Activated naive CD8-positive, alpha-beta T cell treated with anti-CD3 and anti-CD28 coated beads, Interleukin-2, amount 50 U/mL, for 16 hours (primary cell): ENCODE measurements around the gene BANF2.

Experiments
- DNase-seq: peaks from one replicate; pipeline ENCODE4 v3.0.0-alpha.2; 2020; ENCODE audit warnings: low read depth, low spot score

The BANF2 gene

GRCh38 chr20:17735959-17736621 lies 36.3 kb downstream of the BANF2 start:
- no peak for DNase-seq

DNA sequence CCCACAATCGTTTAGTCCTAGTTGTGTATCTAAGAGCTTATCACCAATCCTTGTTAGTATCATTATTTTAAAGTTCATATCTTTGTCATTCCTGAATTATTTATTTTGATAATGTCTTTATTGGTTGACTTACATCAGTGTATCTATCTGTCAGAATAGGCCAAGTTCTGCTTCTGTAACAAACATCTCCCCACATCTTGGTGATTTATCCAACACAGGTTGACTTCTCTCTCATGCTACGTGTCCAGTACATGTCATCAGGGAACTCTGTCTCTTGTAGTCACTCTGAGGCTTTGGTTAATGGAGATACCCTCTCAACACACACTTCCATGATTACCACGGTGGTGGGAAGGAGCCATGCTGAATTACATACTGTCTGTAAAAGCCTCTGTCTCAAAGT lies 38.4 kb downstream of the BANF2 start:
- DNase-seq: no peak

DNA sequence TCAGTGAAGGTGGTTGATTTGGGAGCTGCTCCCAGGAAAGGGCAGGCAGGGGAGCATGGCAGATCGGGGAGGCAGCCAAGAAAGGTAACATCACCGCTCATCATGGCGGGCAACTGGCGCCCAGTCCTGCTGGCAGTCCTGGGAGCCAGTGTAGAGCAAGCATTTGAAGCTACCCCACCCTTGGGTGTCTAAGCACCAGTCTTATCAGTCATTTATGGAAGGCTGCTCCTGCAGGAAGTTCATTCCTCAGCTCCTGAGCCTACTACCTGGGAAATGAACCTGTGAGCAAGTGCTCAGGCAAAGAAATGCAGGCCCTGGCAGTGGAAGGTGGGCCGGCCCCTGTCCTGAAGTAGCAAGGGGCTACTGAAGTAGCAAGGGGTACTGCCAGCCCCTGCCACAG lies 41.5 kb downstream of the BANF2 start:
- DNase-seq: no peak

DNA sequence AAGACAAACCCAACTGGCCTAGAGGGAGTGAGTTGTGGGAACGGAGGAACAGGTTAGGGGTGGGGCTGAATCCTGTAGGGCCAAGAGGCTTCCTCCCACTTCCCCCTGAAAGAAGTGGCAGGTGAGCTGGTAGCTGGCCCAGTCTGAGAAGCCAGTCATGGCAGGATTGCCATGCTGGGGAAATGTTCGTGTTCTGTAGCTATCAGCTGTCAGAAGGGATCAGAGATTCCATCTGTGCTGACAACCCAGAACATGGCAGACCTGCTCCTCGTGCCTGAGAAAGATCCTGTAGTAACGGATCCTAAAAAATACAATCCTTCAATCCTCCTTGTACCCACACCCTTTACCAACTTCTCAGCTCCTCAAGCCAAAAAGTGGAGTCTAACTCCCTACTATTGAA lies 43.0 kb downstream of the BANF2 start:
- no peak for DNase-seq

- no peak for DNase-seq
Measured at GRCh38 chr20:17743677-17744076, 43.9 kb downstream of the BANF2 start.

GRCh38 chr20:17747431-17747846 lies 47.7 kb downstream of the BANF2 start:
- DNase-seq: no peak

- no peak for DNase-seq
Measured at GRCh38 chr20:17748279-17748678, 48.5 kb downstream of the BANF2 start.

DNA sequence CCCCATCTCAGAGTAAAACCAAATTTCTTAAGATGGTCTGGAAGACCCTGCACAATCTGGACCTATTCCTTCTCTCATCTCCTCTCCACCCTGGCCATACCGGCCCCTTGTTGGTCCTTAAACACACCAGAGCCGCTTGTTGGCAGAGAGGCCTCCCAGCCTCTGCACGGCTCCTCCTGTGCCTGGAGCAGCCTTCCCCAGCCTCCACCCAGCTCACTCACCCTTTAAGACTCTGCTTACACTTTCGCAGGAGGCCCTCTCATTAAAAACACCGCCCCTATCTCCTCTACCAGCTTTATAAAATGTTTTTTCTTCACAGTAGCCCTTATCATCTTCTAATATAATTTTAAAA lies 49.8 kb downstream of the BANF2 start:
- DNase-seq: no peak

DNA sequence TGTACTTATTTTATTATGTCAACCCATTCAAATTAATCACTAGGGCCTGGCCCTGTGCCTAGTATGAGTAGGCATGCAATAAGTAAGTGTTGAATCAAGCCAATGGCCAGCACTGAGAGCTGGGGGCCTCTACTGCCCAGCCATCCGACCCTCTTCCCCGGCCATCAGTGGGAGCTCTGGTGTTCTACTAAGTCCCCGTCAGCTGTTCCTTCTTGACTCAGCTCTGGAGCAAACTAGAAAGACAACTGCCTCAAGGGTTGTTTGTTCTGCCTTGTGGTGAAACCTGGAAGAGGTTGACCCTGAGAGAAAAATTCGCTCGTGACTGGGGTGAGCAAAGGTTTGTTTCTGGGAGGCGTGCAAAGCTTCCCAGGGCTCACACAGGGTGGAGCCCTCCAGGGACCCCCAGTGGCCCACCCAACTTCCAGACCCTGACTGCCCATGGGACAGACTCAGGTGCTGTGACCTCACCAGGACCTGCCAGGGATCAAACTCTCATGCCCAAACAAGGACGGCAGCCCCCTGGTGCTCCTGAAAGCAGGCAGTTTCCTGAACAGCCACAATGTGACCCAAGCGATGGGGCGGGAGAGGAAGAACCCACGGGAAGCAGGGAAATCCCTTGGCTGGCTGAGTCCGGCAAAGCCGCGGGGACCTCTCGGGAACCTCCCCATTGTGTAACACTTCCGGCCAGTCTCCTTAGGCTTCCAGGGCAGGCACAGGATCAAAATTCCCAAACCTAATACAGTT lies 50.4 kb downstream of the BANF2 start:
- DNase-seq: no peak

GRCh38 chr20:17750722-17751045 lies 50.9 kb downstream of the BANF2 start:
- DNase-seq: no peak

DNA sequence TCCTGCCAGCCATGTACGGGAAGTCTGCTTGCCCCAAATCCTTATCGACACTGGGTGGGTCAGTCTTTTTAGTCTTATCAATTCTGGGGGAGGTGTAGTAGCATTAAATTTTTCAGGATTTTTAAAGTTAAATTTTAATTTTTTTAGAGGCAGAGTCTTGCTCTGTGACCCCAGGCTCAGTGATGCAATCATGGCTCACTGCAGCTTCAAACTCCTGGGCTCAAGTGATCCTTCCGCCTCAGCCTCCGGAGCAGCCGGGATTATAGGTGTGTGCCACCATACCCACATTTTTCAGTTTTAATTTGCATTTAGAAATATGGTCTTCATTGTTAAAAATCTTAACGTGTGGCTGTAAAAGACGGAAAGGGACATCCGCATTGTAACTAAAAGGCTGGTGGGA lies 51.9 kb downstream of the BANF2 start:
- no peak for DNase-seq

DNA sequence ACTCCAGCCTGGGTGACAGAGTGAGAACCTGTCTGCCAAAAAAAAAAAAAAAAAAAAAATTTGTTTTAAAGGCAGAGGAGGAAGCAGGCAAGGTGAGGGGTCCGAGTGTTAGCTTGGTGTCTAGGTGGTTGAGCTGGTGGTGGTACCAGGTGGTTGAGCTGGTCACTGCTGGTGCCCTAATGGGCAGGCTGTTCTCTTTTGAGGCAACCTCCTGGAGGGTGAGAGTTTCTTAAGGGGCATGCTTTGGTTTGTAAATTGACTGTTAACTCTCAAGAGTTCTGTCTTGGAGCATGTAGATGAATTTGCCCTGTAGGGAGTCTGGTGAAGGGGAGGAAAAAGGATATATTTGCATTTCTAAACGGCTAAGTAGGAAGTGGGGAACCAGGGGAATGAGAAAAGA lies 52.7 kb downstream of the BANF2 start:
- DNase-seq: no peak

DNA sequence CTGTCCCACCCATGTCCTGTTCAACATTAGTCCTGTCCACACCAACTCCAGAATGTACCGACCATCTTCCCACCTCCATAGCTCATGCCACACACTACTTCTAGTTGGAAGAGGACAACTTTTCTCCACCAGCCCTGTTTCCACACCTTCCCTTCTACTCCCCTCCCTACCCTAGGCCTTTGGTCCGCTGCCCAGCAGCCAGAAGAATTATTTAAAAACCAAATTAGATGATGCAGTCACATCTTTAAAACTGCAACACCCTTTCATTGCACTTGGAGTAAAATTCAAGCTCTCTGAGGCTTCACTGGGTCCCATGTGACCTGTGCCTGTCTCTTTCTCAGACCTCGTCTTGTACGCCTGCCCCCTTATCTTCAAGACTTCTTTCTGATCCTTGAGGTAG lies 53.8 kb downstream of the BANF2 start:
- no peak for DNase-seq

DNA sequence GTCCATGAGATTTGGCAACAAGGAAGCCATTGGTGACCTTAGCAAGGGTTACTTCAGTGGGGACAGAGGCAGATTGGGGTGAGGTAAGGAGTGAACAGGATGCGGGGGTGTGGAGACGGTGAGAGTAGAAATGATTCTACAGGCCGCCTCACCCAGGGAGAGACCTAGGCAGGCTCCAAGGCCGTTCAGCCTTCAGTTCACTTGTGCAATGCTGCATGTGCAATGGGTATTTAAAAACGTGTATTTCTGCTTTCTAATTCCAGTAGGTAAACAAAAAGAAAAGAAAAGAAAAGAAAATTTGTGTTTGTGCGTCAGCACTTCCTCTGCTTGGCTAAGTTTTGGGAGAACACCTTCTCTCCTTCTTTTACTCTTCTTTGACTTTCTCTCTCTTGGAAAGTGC lies 56.8 kb downstream of the BANF2 start:
- no peak for DNase-seq

GRCh38 chr20:17757496-17757895 lies 57.7 kb downstream of the BANF2 start:
- no peak for DNase-seq

GRCh38 chr20:17758010-17758409 lies 58.2 kb downstream of the BANF2 start:
- no peak for DNase-seq

GRCh38 chr20:17758512-17758911 lies 58.7 kb downstream of the BANF2 start:
- no peak for DNase-seq

- DNase-seq: no peak
Measured at GRCh38 chr20:17759449-17759848, 59.7 kb downstream of the BANF2 start.

DNA sequence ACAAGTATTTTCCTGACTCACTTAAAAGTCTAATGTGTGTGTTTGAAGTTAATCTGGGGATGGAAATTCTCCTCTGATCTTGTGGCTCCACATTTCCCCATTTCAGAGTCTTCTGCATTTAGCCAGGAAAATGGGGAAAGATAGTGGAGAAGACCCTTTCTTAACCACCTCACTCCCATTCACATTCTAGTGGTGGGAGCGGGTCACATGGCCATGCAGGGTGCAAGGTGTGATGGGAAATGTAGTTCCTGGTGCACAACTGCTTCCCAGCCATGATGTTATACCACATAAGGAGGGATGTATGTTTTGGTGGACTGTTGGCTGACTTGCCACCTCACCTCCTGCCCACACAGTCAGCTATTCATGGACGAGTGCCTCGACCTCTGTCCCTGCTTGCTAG lies 61.8 kb downstream of the BANF2 start:
- DNase-seq: no peak

DNA sequence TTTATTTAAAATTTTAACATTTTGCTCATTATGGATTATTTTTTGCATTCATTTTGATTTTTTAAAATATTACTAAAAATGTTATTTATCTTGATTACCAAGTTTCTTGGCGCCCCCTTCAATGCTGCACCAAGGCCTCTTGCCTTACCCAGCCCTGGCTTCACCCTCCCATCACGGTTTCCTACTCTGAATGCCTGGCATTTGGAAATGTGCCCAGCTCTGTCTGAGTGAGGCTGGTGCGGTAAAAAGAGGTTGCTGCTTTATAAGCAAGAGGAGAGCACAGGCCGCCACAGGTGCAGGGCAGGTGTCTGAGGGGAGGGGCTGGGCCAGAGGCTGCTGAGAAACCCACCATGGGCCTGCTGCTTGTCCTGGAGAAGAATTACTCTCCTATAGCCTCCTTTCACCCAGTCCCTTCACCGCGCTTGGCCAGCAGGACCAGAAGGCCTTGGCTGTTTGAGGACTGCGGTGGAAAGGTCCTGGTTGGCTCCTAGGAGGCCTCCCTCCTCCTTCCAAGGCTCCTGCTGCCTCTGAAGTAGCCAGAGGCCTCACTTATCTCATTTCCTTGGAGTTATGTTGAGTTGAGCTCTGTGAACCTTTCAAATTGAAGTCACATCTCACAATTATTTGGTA lies 62.6 kb downstream of the BANF2 start:
- DNase-seq: no peak

GRCh38 chr20:17762873-17763557 lies 63.2 kb downstream of the BANF2 start:
- no peak for DNase-seq

DNA sequence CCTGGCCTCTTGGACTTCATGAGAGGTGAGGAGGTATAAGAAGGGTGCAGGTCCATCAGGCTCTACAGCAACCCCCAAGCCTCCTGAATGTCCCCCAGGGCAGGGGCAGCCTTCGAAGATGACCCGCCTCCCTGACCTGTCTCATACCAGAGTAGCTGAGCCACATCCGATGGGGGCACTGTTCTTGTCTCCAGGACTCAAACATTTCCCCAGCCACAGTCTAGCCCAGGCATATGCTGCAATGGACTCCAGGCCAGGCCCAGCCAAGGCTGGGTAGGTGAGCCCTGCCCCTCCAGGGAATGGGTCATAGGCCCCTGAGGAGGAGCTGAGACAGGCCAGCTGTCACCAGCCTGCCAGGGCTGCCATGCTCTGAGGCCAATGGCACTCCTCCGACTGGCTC lies 65.3 kb downstream of the BANF2 start:
- DNase-seq: no peak

GRCh38 chr20:17765584-17765983 lies 65.8 kb downstream of the BANF2 start:
- no peak for DNase-seq
